H1 (cell line): Measurements from ENCODE around the gene KBTBD12.

Source experiments
- CTCF ChIP-seq, 3 experiments: IDR thresholded peaks; 1 replicate in 2 of 3; 2 replicates in 1 of 3; pipeline versions ENCODE4 v1.5.1 to v1.6.1; 2011; ENCODE audit warnings: low read length in 3 of 3, mild to moderate bottlenecking in 3 of 3, inconsistent platforms in 2 of 3, low read depth in 1 of 3, moderate library complexity in 1 of 3; ENCODE audit not compliant: insufficient read depth in 1 of 3; ENCODE audit errors: control extremely low read depth in 1 of 3
- EZH2 ChIP-seq: fragments of 200-600 bp; sonication (generic); IDR thresholded peaks from 2 replicates; pipeline ENCODE4 v1.7.1; 2012; ENCODE audit warnings: low read depth, mild to moderate bottlenecking, moderate library complexity, low read length, inconsistent platforms; ENCODE audit not compliant: severe bottlenecking
- HDAC2 ChIP-seq, 2 experiments: fragments of 300-600 bp in 1 of 2; sonication (generic) in 1 of 2; IDR thresholded peaks; 2 replicates each; pipeline ENCODE4 v1.6.1; 2011 to 2012; ENCODE audit warnings: low read depth in 2 of 2, low read length in 2 of 2, mild to moderate bottlenecking in 2 of 2, moderate library complexity in 2 of 2, borderline replicate concordance in 1 of 2, inconsistent platforms in 1 of 2
- MAFK ChIP-seq: IDR thresholded peaks from 2 replicates; pipeline ENCODE4 v1.6.1; 2012; ENCODE audit warnings: low read depth, mild to moderate bottlenecking, improper control_type of control experiment, low read length
- POLR2A ChIP-seq, 2 experiments: IDR thresholded peaks; 1 replicate in 1 of 2; 2 replicates in 1 of 2; pipeline ENCODE4 v1.6.1; 2011; ENCODE audit warnings: low read depth in 2 of 2, low read length in 2 of 2, mild to moderate bottlenecking in 2 of 2; ENCODE audit errors: control extremely low read depth in 1 of 2
- RAD21 ChIP-seq, 2 experiments: IDR thresholded peaks in 1 of 2; conservative IDR thresholded peaks in 1 of 2; 2 replicates each; pipeline ENCODE4 v1.6.1; 2011; ENCODE audit warnings: low read depth in 2 of 2, low read length in 2 of 2, improper control_type of control experiment in 1 of 2, inconsistent platforms in 1 of 2, mild to moderate bottlenecking in 1 of 2, moderate library complexity in 1 of 2

DNA sequence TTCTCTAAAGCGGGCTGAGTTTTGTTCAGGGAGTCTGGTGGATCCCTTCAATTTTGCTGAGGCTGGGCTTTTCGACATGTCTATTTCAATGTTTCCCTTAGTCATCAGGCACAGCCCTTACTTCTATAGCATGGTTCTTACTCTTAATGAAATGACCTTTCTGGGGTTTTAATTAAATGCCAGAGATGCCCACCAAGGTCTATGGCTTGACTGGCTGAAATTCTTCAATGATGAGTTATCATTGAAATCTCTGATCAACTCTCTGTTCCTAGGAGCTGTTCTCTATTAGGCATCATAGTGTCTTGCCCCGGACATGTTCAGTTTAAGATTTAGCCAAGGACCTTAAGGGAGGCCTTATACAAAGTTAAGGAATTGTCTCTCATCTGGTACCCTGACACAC lies 33.4 kb upstream of the KBTBD12 start:
- TF ChIP-seq POLR2A (IDR thresholded peaks at IDR 0.05; ENCODE audit: control extremely low read depth in 1 of 2, low read depth in 2 of 2, low read length in 2 of 2) = no peak
- TF ChIP-seq RAD21 (IDR thresholded peaks at IDR 0.05 in 1 of 2, conservative IDR thresholded peaks at IDR 0.05 in 1 of 2; ENCODE audit: low read depth in 2 of 2, low read length in 2 of 2) = no peak
- TF ChIP-seq HDAC2 (IDR thresholded peaks at IDR 0.05; ENCODE audit: borderline replicate concordance in 1 of 2, low read depth in 2 of 2, low read length in 2 of 2) = no peak
- no peak for TF ChIP-seq MAFK
- no peak for TF ChIP-seq CTCF (IDR thresholded peaks at IDR 0.05; ENCODE audit: control extremely low read depth in 1 of 3, insufficient read depth in 1 of 3, low read depth in 1 of 3, low read length in 3 of 3)
- TF ChIP-seq EZH2 = no peak
